Right atrium auricular region (tissue), 2 donors: ENCODE data around the gene STIL. TPM values are rescaled to one million over a fixed set of nuclear protein-coding genes. Genes with fewer than 3 reads are reported as not detected.
A peak's percentile ranks its signal among the peaks of the same experiment; 100 is the strongest.

Source experiments
- DNase-seq: peaks from one replicate; pipeline ENCODE4 v3.0.0-alpha.2; 2019; ENCODE audit warnings: low spot score
- H3K27ac ChIP-seq, 2 donors: fragments of 200-600 bp; sonication (generic); 1 replicate in 1 of 2; 2 replicates in 1 of 2; pipeline ENCODE4 v1.5.1; 2016 to 2019
- H3K27me3 ChIP-seq, 2 donors: fragments of 200-600 bp; sonication (generic); one replicate each; pipeline versions ENCODE4 v1.5.1 to v1.6.0; 2017 to 2019
- H3K36me3 ChIP-seq: fragments of 200-600 bp; sonication (generic); one replicate; pipeline ENCODE4 v1.5.1; 2016
- H3K4me1 ChIP-seq, 2 donors: fragments of 200-600 bp; sonication (generic); one replicate each; pipeline versions ENCODE4 v1.5.1 to v1.6.0; 2017 to 2019
- H3K4me3 ChIP-seq, 2 donors: fragments of 200-600 bp; sonication (generic); 1 replicate in 1 of 2; 2 replicates in 1 of 2; pipeline ENCODE4 v1.5.1; 2017 to 2019; ENCODE audit warnings: mild to moderate bottlenecking in 1 of 2, moderate library complexity in 1 of 2
- H3K9me3 ChIP-seq, 2 donors: fragments of 200-600 bp; sonication (generic); one replicate each; pipeline ENCODE4 v1.5.1; 2019
- total RNA-seq, 2 donors: library from RNA; depleted of rRNA; stranded (reverse); fragments of >200 nt; gene quantifications; one replicate each; pipeline ENCODE4 v1.1.0, GENCODE V29; 2016
- TF ChIP-seq, protein P1 (sequence below), 2 donors: fragments of 200-600 bp; sonication (generic); IDR thresholded peaks; one replicate each; pipeline ENCODE4 v1.5.1; 2019; ENCODE audit warnings: antibody characterized with exemption in 2 of 2

STIL gene
- total RNA-seq, 2 donors from 2014 or later = 0.31 to 0.52 TPM

DNA sequence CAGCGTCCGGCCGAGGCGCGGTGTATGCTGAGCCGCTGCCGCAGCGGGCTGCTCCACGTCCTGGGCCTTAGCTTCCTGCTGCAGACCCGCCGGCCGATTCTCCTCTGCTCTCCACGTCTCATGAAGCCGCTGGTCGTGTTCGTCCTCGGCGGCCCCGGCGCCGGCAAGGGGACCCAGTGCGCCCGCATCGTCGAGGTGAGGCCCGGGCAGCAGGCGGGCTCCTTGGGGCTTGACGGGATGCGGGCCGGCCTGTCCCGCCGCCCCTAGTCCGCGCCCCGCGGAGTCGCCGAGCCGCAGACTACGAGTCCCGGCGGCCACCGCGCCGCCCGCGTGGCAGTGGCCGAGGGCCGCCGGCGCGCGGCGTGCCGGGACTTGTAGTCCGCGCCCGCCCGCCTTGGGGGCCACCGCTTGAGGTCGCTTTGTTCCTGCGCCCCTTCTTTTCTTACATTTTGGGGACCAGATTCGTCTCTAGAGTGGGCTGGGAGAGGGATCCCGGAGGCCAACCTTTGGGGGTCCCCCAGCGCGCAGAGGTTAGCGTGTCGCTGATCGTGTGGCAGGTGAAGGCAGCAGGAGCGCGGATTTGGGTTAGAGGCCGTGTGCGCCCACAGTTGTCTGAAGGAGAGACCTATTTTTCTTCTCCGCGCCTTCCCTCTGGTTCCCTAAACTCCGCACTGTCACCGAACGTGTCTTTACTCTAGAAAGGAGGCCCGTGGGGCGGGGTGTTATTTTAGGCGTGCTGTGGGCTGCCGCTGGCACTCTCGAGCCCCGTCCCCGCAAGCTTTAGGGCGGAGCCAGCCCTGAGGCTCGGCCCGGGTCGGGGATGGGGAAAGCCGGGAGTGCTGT lies 20.2 kb upstream of the STIL start:
- Histone ChIP-seq H3K4me3 (peak overlapping the region; percentile 97 to 98), H3K27ac (peak overlapping the region; percentile 97 to 99), H3K4me1 (peaks cover 0 to 35% of the 10 kb centered on the region in 2 donors), H3K27me3 (no peaks in the 10 kb centered on the region), H3K9me3 (no peaks in the 10 kb centered on the region), H3K36me3 (no peaks in the 10 kb centered on the region)
- TF ChIP-seq, protein P1, sequence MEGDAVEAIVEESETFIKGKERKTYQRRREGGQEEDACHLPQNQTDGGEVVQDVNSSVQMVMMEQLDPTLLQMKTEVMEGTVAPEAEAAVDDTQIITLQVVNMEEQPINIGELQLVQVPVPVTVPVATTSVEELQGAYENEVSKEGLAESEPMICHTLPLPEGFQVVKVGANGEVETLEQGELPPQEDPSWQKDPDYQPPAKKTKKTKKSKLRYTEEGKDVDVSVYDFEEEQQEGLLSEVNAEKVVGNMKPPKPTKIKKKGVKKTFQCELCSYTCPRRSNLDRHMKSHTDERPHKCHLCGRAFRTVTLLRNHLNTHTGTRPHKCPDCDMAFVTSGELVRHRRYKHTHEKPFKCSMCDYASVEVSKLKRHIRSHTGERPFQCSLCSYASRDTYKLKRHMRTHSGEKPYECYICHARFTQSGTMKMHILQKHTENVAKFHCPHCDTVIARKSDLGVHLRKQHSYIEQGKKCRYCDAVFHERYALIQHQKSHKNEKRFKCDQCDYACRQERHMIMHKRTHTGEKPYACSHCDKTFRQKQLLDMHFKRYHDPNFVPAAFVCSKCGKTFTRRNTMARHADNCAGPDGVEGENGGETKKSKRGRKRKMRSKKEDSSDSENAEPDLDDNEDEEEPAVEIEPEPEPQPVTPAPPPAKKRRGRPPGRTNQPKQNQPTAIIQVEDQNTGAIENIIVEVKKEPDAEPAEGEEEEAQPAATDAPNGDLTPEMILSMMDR (IDR thresholded peaks at IDR 0.05) = peak in 1 of 2 donors; percentile 60
- DNase-seq = peak; percentile 82

DNA sequence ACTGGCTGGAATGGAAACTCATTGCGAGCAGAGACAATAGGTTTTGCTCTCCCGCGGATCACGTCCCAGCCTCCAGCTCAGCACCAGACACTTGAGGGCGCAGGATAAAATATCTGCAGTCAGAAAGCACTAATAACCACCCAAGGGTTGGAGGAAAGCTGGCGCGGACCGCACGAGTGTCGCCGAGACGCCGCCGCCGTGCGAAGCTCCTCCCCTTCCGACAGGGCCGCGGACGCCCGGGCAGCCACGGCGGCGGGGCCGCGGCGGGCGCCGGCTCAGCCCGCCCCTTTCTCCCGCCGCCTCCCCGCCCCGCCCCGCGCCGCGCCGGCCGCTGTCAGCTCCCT lies 19.6 kb upstream of the STIL start, which contains the start of gene CMPK1:
Gene CMPK1, plus strand, starts transcription at position 213 of the 344 bp plus-strand sequence. CDS start 156 bp downstream, outside the sequence.
- Histone ChIP-seq H3K27ac (peak within 1 kb of the TSS; percentile 97 to 99), H3K9me3 (no peaks in the 10 kb centered on the region), H3K4me3 (peak within 1 kb of the TSS; percentile 97 to 98), H3K27me3 (no peaks in the 10 kb centered on the region), H3K36me3 (no peaks in the 10 kb centered on the region), H3K4me1 (peaks cover 0 to 31% of the 10 kb centered on the region in 2 donors)
- TF ChIP-seq, protein P1 (IDR thresholded peaks at IDR 0.05) = no peak
- DNase-seq = peak; percentile 84

DNA sequence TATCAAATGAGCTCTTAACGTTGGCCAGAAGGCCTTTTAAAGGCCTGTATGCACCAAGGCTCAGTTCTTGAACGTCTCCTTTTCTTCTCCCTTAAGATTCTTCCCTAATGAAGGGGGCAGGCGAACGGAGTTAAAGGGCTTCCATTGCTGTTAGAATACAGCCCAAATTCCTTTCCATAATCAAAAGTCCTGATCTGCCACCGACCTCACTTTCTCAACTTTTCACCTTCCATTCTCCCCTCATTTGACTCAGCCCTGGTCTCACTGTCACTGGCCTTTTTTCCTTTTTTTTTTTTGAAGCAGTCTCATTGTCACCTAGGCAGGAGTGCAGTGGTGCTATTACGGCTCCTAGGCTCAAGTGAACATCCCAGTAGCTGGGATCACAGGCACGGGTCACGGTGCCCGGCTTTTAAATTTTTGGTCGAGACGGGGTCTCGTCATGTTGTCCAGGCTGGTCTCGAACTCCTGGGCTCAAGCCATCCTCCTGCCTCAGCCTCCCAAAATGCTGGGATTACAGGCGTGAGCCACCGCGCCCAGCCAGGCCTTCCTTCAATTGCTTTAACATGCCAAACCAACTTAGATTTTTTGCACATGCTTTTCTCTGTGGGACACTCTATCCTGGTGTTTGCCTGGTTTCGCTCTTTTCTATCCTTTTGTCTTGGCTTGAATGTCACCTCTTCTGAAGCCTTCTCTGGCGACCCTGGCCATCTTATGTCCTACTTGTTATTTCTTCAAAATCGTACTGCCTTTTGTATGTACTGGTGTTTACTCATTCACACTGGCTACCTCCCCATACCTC lies 19.0 kb upstream of the STIL start:
- peak overlapping the region; percentile 97 to 99 for H3K27ac ChIP-seq
- peaks cover 0 to 25% of the 10 kb centered on the region in 2 donors for H3K4me1 ChIP-seq
- peak overlapping the region; percentile 97 to 98 for H3K4me3 ChIP-seq
- H3K9me3 ChIP-seq = no peaks in the 10 kb centered on the region
- no peak for DNase-seq
- no peaks in the 10 kb centered on the region for H3K36me3 ChIP-seq
- no peaks in the 10 kb centered on the region for H3K27me3 ChIP-seq
- TF ChIP-seq, protein P1 (IDR thresholded peaks at IDR 0.05) = no peak

DNA sequence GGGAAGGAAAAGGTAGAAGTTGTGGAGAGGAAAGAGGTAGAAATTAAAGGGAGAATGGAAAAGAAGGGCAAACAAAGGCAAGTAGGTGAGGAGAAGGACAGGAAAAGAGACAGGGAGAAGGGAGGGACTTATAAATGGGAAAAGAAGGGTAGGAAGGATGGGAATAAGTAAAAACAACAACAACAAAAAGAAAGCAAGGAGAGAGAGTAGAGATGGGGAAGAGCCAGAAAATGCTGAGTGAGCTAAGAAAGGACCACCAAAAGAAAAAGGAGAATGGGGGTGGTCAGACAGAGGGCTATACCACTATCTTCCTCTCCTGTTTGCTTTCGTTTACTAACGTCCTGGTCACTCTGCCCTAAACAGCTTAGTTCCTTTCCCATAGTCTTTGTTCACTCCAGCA lies 17.9 kb upstream of the STIL start:
- H3K27ac ChIP-seq = no peak overlapping the region
- no peak for DNase-seq
- H3K9me3 ChIP-seq = no peaks in the 10 kb centered on the region
- peaks cover 0 to 25% of the 10 kb centered on the region in 2 donors for H3K4me1 ChIP-seq
- H3K27me3 ChIP-seq = no peaks in the 10 kb centered on the region
- TF ChIP-seq, protein P1 (IDR thresholded peaks at IDR 0.05) = no peak
- no peaks in the 10 kb centered on the region for H3K36me3 ChIP-seq
- H3K4me3 ChIP-seq = no peak overlapping the region

DNA sequence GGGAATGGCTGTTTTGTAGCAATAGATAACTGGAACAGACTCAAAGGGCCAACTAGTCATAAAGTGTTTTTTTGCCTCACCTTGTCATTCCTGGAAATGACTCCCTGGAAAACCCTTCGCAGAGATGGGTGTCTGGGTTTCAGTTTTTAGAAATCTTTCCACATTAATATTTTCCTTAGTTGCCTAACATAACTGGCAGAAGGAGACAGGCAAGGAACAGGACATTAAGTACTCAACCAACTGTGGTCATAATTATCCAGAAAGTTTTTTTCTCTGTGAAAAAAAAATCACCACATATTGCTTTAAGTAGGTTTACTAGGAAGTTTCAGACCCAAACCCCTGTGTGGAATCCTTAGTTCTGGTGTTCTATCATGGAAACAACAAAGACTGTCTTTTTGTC lies 16.3 kb upstream of the STIL start:
- no peak for DNase-seq
- Histone ChIP-seq H3K27me3 (no peaks in the 10 kb centered on the region), H3K27ac (no peak overlapping the region), H3K9me3 (no peaks in the 10 kb centered on the region), H3K36me3 (no peaks in the 10 kb centered on the region), H3K4me1 (peaks cover 0 to 14% of the 10 kb centered on the region in 2 donors), H3K4me3 (no peak overlapping the region)
- TF ChIP-seq, protein P1 (IDR thresholded peaks at IDR 0.05) = no peak
